B cell (primary cell): ENCODE results near the gene TLCD3B. TPM values are rescaled to one million over a fixed set of nuclear protein-coding genes. Genes with fewer than 3 reads are reported as not detected.
A peak's percentile ranks its signal among the peaks of the same experiment; 100 is the strongest.

Experiments used
- ATAC-seq: fragments of 200-7000 bp; cut with Tn5 transposase; one replicate; pipeline ENCODE4 v1.10.0; 2021; ENCODE audit warnings: low read depth, mild to moderate bottlenecking, moderate number of reproducible peaks, moderate library complexity
- CTCF ChIA-PET: fragments of 350-600 bp; sonication (Branson Sonifier 250); formaldehyde crosslinking; loops from one replicate; lab custom pipeline; 2021; ENCODE audit warnings: antibody characterized with exemption, inconsistent platforms; lab: Charles Lee
- POLR2A ChIA-PET: fragments of 350-600 bp; sonication (Branson Sonifier 250); formaldehyde crosslinking; loops from one replicate; lab custom pipeline; 2021; ENCODE audit warnings: antibody characterized with exemption; lab: Charles Lee
- DNase-seq: peaks from one replicate; pipeline ENCODE4 v3.0.0; 2013
- H2AFZ ChIP-seq: 2 replicates; pipeline ENCODE4 v1.6.1; 2012; ENCODE audit warnings: mild to moderate bottlenecking, low read depth, low read length; ENCODE audit not compliant: insufficient read depth, poor library complexity, severe bottlenecking
- H3K27ac ChIP-seq, 2 donors: 1 replicate in 1 of 2; 2 replicates in 1 of 2; pipeline ENCODE4 v1.5.1; 2012 to 2013; ENCODE audit warnings: low read length in 2 of 2, mild to moderate bottlenecking in 2 of 2, moderate library complexity in 1 of 2
- H3K27me3 ChIP-seq, 4 experiments: fragments of 200-600 bp in 1 of 4; sonication (generic) in 1 of 4; replicated peaks in 1 of 4; 1 replicate in 2 of 4; 2 replicates in 2 of 4; pipeline versions ENCODE4 v1.6.1 to v1.7.0; 2013 to 2016; ENCODE audit warnings: low read length in 3 of 4, mild to moderate bottlenecking in 2 of 4, mixed read lengths in 1 of 4, moderate library complexity in 1 of 4; ENCODE audit not compliant: insufficient read depth in 4 of 4, control insufficient read depth in 3 of 4; ENCODE audit errors: control extremely low read depth in 1 of 4
- H3K36me3 ChIP-seq, 2 experiments: replicated peaks in 1 of 2; 1 replicate in 1 of 2; 2 replicates in 1 of 2; pipeline versions ENCODE4 v1.6.1 to v1.7.1; 2013; ENCODE audit warnings: low read length in 1 of 2; ENCODE audit not compliant: insufficient read depth in 2 of 2, control insufficient read depth in 1 of 2; ENCODE audit errors: control extremely low read depth in 1 of 2, extremely low read depth in 1 of 2
- H3K4me1 ChIP-seq, 2 donors: fragments of 200-600 bp in 1 of 2; sonication (generic) in 1 of 2; 1 replicate in 1 of 2; 2 replicates in 1 of 2; pipeline versions ENCODE4 v1.5.1 to v1.6.1; 2013 to 2017; ENCODE audit warnings: low read length in 2 of 2; ENCODE audit not compliant: control insufficient read depth in 2 of 2, insufficient read depth in 2 of 2
- H3K4me2 ChIP-seq: replicated peaks from 2 replicates; pipeline ENCODE3; 2012; ENCODE audit warnings: mild to moderate bottlenecking, low read depth, low read length; ENCODE audit not compliant: poor library complexity, severe bottlenecking
- H3K4me3 ChIP-seq, 5 experiments: fragments of 200-600 bp in 1 of 5; sonication (generic) in 1 of 5; 1 replicate in 3 of 5; 2 replicates in 2 of 5; pipeline versions ENCODE4 v1.5.1 to v1.7.0; 2011 to 2016; ENCODE audit warnings: low read length in 4 of 5, mild to moderate bottlenecking in 4 of 5, low read depth in 2 of 5, control low read depth in 1 of 5, moderate library complexity in 1 of 5; ENCODE audit not compliant: insufficient read depth in 1 of 5; ENCODE audit errors: control extremely low read depth in 1 of 5, extremely low read depth in 1 of 5
- H3K79me2 ChIP-seq: fragments of 200-600 bp; sonication (generic); one replicate; pipeline ENCODE4 v1.6.0; 2016; ENCODE audit warnings: low read length; ENCODE audit not compliant: control insufficient read depth, insufficient read depth
- H3K9ac ChIP-seq: fragments of 200-600 bp; sonication (generic); 2 replicates; pipeline ENCODE4 v1.6.1; 2017; ENCODE audit warnings: mild to moderate bottlenecking, low read length, moderate library complexity
- H3K9me3 ChIP-seq, 3 donors: one replicate each; pipeline versions ENCODE4 v1.6.1 to v1.7.1; 2013; ENCODE audit warnings: low read length in 2 of 3; ENCODE audit not compliant: control insufficient read depth in 2 of 3, insufficient read depth in 1 of 3; ENCODE audit errors: control extremely low read depth in 1 of 3
- H4K20me1 ChIP-seq: 2 replicates; pipeline ENCODE4 v1.6.0; 2012; ENCODE audit warnings: mild to moderate bottlenecking, low read length; ENCODE audit not compliant: insufficient read depth, control insufficient read depth, poor library complexity, severe bottlenecking
- H3K27ac Mint-ChIP-seq: one replicate; pipeline ENCODE4 v1.8.0; 2021; ENCODE audit warnings: mixed read lengths
- H3K27me3 Mint-ChIP-seq: one replicate; pipeline ENCODE4 v1.8.0; 2021; ENCODE audit warnings: mixed read lengths
- H3K4me1 Mint-ChIP-seq: one replicate; pipeline ENCODE4 v1.8.0; 2021; ENCODE audit warnings: mixed read lengths
- H3K4me3 Mint-ChIP-seq: one replicate; pipeline ENCODE4 v1.8.0; 2021; ENCODE audit warnings: mixed read lengths
- H3K9me3 Mint-ChIP-seq: one replicate; pipeline ENCODE4 v1.8.0; 2022; ENCODE audit warnings: mixed read lengths; ENCODE audit not compliant: insufficient read depth
- CTCF ChIP-seq: fragments of 200-600 bp; IDR thresholded peaks from one replicate; pipeline ENCODE4 v1.8.0; 2022; ENCODE audit warnings: antibody characterized with exemption, mild to moderate bottlenecking
- EZH2 ChIP-seq: IDR thresholded peaks from 2 replicates; pipeline ENCODE4 v1.6.1; 2012; ENCODE audit warnings: borderline replicate concordance, low read depth, mild to moderate bottlenecking, moderate library complexity, low read length; ENCODE audit not compliant: insufficient read depth, poor library complexity, severe bottlenecking
- WGBS: methylation state at CpG from one replicate; pipeline ENCODE4 v1.1.5; 2013; ENCODE audit warnings: missing lambda C conversion rate; ENCODE audit not compliant: insufficient coverage; 5-methylcytosine and 5-hydroxymethylcytosine counted together
- intact Hi-C: fragments of 100-400 bp; cut with micrococcal nuclease; formaldehyde crosslinking; loops from one replicate; pipeline ENCODE4 v1.10.0; 2022
- polyA plus RNA-seq: library from polyadenylated mRNA; depleted of rRNA; stranded (reverse); fragments of >200 nt; gene quantifications from 2 replicates; pipeline ENCODE4 v1.2.3, GENCODE V29; 2012
- total RNA-seq, 2 donors: library from RNA; stranded (reverse); fragments of 120-200 nt in 1 of 2; gene quantifications; 1 replicate in 1 of 2; 2 replicates in 1 of 2; pipeline versions ENCODE4 v1.2.3 to v1.2.4, GENCODE V29; 2013 to 2022

The TLCD3B gene
- total and polyA plus RNA-seq, 2 donors (not counting 1 experiment from before 2014, with no cell fraction given): not detected

GRCh38 chr16:30078744-30079143 is 47.7 kb upstream of the TLCD3B start:
- ChIA-PET POLR2A (no interaction called here), CTCF (interaction anchor here (0.8 to 1.3 kb wide), 2 partner anchors 13 to 14 kb away, joined by 3 to 4 read pairs; partner anchors contain the start of genes ALDOA and TBX6)
- no peak for DNase-seq
- Mint-ChIP-seq H3K4me3 (no peak overlapping the region), H3K27ac (no peak overlapping the region), H3K9me3 (no peaks in the 10 kb centered on the region), H3K27me3 (no peaks in the 10 kb centered on the region), H3K4me1 (peaks cover 31% of the 10 kb centered on the region)
- Histone ChIP-seq H3K79me2 (peaks cover 58% of the 10 kb centered on the region), H4K20me1 (peaks cover 42% of the 10 kb centered on the region), H3K27ac (no peak overlapping the region), H3K36me3 (peaks cover 0 to 61% of the 10 kb centered on the region in 2 experiments), H3K9me3 (no peaks in the 10 kb centered on the region), H3K4me1 (peaks cover 14 to 25% of the 10 kb centered on the region in 2 donors), H3K4me3 (no peak overlapping the region), H3K9ac (no peak overlapping the region), H3K27me3 (no peaks in the 10 kb centered on the region), H2AFZ (no peak overlapping the region), H3K4me2 (no peak overlapping the region)
- intact Hi-C loops: no loop called here
- 99% methylated on average over 7 of the region's 7 CpGs for WGBS
- TF ChIP-seq CTCF: no peak
- no peak for TF ChIP-seq EZH2
- ATAC-seq: no peak

GRCh38 chr16:30077656-30078055 is 46.6 kb upstream of the TLCD3B start:
- ChIA-PET POLR2A (interaction anchor here (0.7 to 1.6 kb wide), 3 partner anchors 12 to 60 kb away, joined by 4 to 9 read pairs (median 7); partner anchors contain the start of genes ALDOA and TBX6), CTCF (interaction anchor here (1.3 to 1.5 kb wide), 2 partner anchors 13 to 14 kb away, joined by 3 to 4 read pairs; partner anchors contain the start of gene ALDOA)
- Histone ChIP-seq H4K20me1 (peaks cover 42% of the 10 kb centered on the region), H2AFZ (no peak overlapping the region), H3K4me3 (no peak overlapping the region), H3K9ac (no peak overlapping the region), H3K27me3 (no peaks in the 10 kb centered on the region), H3K79me2 (peaks cover 59% of the 10 kb centered on the region), H3K4me2 (peak overlapping the region; percentile 93), H3K36me3 (peaks cover 0 to 51% of the 10 kb centered on the region in 2 experiments), H3K4me1 (peaks cover 14 to 25% of the 10 kb centered on the region in 2 donors), H3K27ac (peak overlapping the region in 1 of 2 donors; percentile 3), H3K9me3 (no peaks in the 10 kb centered on the region)
- Mint-ChIP-seq H3K4me3 (peak overlapping the region; percentile 98), H3K9me3 (no peaks in the 10 kb centered on the region), H3K4me1 (peaks cover 31% of the 10 kb centered on the region), H3K27me3 (no peaks in the 10 kb centered on the region), H3K27ac (peak overlapping the region; percentile 98)
- intact Hi-C loops: no loop called here
- DNase-seq: no peak
- TF ChIP-seq CTCF (no peak), EZH2 (no peak)
- WGBS: 90% methylated on average over 5 of the region's 6 CpGs
- no peak for ATAC-seq
